ENCODE results near the gene PLOD2.

PLOD2 gene

DNA sequence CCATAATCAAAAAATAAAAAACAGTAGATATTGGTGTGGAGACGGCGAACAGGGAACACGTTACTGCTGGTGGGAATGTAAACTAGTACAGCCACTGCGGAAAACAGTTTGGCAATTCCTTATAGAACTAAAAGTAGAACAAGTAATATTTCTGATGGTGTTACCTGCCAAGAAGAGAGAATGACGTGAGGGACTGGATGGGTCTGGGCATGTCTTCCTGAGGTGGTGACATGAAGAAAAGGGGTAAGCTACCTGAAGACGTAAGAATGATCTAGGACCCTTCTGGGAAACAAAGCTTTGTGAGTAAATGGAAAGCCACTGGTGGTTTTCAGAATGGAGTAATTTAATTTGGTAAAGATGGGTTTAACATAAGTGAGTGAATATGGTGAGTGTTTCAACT is 19.4 kb upstream of the PLOD2 start:
- Mint-ChIP-seq H3K4me3 (no peak overlapping the region), H3K4me1 (ENCODE audit: low read depth) (no peaks in the 10 kb centered on the region), H3K36me3 (ENCODE audit: low read depth) (no peaks in the 10 kb centered on the region), H3K27ac (no peak overlapping the region), H3K27me3 (peaks cover 2% of the 10 kb centered on the region), H3K9me3 (no peaks in the 10 kb centered on the region)
- intact Hi-C loops (cut with micrococcal nuclease) = no loop called here

DNA sequence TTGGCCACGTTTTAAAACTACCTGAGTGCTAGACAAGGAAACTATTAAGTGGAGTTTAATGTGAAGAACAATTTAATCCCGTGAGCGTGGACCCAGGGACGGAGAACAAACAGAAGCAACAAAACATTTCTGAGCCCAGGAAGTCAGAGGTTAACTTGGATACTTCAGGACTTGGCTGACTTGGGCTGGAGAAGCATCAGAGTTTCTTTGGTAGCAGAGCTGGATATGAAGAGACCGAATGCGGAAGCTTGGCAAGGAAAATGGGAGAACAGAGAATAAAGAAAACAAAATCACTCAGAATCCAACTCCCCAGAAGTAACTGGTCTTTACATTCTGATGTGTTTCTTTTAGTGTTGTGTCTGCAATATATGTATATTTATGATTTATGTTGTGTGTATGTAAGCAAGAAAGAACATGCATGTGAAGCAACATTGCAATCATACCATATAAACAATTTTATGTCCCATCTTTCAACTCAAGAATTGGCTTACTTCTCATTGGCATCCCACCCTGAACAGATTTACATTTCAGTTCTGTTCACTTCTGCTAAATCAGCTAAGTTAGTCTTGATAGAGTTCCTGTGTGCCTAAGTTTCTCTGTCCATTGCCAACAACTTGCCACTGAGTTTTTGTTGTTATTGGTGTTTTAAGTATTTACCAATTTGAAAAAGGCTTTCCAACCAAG is 17.2 kb upstream of the PLOD2 start:
- Mint-ChIP-seq H3K36me3 (ENCODE audit: low read depth) (no peaks in the 10 kb centered on the region), H3K27ac (no peak overlapping the region), H3K4me3 (no peak overlapping the region), H3K4me1 (ENCODE audit: low read depth) (no peaks in the 10 kb centered on the region), H3K27me3 (peaks cover 2% of the 10 kb centered on the region), H3K9me3 (no peaks in the 10 kb centered on the region)
- intact Hi-C loops (cut with micrococcal nuclease) = no loop called here

DNA sequence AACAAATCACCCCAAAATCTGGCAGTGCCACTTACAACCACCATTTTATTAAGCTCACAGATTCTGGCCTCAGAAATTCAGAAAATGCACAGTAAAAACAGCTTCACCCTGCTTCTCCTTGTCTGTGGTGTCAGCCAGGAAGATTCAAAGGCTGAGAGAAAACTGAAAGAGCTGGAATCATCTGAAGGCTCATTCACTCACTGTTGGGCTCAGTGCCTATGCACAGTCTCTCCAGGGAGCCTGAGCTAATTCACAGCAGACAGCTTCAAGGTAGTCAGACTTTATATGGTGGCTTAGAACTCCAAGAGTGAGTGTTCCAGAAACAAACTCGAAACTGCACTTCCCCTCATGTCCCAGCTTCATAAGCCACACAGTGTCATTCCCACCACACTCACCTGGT is 16.5 kb upstream of the PLOD2 start:
- H3K27me3 Mint-ChIP-seq = peaks cover 2% of the 10 kb centered on the region
- no peaks in the 10 kb centered on the region for H3K36me3 Mint-ChIP-seq (ENCODE audit: low read depth)
- H3K4me3 Mint-ChIP-seq = no peak overlapping the region
- no peaks in the 10 kb centered on the region for H3K9me3 Mint-ChIP-seq
- no peaks in the 10 kb centered on the region for H3K4me1 Mint-ChIP-seq (ENCODE audit: low read depth)
- intact Hi-C loops (cut with micrococcal nuclease) = no loop called here
- no peak overlapping the region for H3K27ac Mint-ChIP-seq

DNA sequence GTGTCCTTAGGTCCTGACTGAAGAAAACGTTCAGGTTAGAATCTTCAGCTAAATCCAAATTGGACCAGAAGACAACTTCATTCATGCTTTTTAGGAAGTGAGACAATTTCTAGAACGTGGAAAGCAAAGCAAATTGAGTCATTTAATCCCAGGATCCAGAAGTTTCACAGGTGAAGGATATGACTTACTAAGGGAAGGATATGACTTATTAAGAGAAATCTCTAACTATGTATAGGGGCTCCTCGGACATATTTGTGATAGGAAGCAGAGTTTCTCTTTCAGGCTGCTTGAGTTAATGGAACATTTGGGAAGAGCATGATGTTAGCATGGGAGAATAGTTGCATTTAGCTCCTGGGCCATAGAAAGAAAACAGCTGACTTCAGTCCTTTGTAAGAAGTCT is 16.1 kb upstream of the PLOD2 start:
- peaks cover 2% of the 10 kb centered on the region for H3K27me3 Mint-ChIP-seq
- no peaks in the 10 kb centered on the region for H3K36me3 Mint-ChIP-seq (ENCODE audit: low read depth)
- intact Hi-C loops (cut with micrococcal nuclease) = no loop called here
- no peak overlapping the region for H3K27ac Mint-ChIP-seq
- H3K4me3 Mint-ChIP-seq = no peak overlapping the region
- no peaks in the 10 kb centered on the region for H3K4me1 Mint-ChIP-seq (ENCODE audit: low read depth)
- H3K9me3 Mint-ChIP-seq = no peaks in the 10 kb centered on the region

DNA sequence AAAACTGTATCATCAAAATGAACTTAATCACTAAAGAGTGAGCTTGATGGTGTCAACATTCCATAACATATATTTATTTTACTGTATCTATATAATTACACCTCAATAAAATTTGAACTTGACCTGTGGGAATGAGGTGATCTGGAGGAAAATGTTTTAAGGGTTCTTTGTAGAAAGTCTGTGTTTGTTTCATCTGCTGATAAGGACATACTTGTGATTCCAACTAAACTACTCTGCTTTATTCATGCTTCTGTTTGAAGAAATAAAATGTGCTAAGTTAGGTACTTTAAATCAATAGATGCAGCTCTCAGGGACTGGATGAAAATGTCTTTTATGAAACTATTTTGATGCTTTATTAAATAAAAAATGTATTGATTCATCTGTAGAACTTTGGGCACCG is 11.6 kb upstream of the PLOD2 start:
- no peak overlapping the region for H3K27ac Mint-ChIP-seq
- H3K4me1 Mint-ChIP-seq (ENCODE audit: low read depth) = no peaks in the 10 kb centered on the region
- H3K27me3 Mint-ChIP-seq = no peaks in the 10 kb centered on the region
- no peaks in the 10 kb centered on the region for H3K36me3 Mint-ChIP-seq (ENCODE audit: low read depth)
- H3K4me3 Mint-ChIP-seq = no peak overlapping the region
- intact Hi-C loops (cut with micrococcal nuclease) = no loop called here
- H3K9me3 Mint-ChIP-seq = no peaks in the 10 kb centered on the region

DNA sequence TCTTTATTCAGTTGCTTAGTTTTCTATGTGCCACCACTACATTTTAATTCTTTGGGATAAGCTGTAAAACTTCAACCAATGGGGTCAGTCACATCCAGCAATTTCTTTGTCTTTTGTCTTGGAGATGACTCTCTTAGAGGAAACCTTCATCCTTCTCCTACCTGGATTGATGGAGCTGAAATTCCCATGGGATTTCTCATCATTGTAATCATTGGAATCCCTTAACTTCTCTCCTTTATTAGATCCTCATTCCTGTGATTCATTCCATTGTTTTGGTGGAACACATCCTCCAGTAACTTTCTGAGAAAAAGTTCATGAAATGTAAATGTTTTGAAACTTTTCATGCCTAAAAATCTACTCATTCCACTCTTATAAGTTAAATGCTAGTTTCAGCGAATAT is 9.6 kb upstream of the PLOD2 start:
- Mint-ChIP-seq H3K27ac (no peak overlapping the region), H3K27me3 (peaks cover under 1% of the 10 kb centered on the region), H3K4me3 (no peak overlapping the region), H3K9me3 (no peaks in the 10 kb centered on the region), H3K36me3 (ENCODE audit: low read depth) (no peaks in the 10 kb centered on the region), H3K4me1 (ENCODE audit: low read depth) (no peaks in the 10 kb centered on the region)
- intact Hi-C loops (cut with micrococcal nuclease) = no loop called here

DNA sequence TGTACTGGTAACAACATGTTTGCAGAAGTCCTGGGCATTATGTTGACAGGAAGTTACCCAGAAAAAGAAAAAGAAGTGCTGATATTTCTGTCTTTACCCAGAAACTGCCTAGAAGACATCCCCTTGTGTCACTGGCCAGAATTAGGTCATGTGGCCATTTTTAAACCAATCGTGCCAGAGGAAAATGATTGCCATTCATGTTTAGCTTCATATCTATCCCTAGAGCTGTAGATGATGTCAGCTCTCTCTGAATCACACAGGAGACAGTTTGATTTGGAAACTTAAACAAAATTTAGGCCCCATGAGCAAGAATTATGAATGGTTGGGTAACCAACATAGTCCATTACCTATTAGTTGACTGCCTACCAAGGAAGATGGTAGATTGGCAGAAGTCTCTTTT is 8.9 kb upstream of the PLOD2 start:
- no peaks in the 10 kb centered on the region for H3K4me1 Mint-ChIP-seq (ENCODE audit: low read depth)
- H3K27ac Mint-ChIP-seq = no peak overlapping the region

DNA sequence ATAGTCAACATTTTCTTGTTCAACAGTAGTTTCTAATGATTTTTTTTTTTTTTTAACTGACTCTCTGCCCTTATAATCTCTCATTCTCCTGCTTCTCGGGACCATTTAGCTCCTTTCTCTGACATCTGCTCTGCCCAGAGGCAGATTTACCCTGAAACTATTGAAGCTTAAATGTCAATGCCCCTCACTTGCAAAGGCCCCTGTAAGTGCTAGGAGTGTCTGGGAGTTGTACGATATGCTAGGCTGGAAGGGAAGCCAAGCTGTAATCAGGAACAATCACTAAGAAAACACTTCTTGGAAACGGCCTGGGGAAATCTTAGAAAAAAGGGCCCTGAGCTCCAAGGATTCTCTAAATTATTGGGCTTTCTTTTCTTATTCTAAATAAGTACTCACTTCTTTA is 5.8 kb upstream of the PLOD2 start:
- Mint-ChIP-seq H3K4me1 (ENCODE audit: low read depth) (no peaks in the 10 kb centered on the region), H3K27me3 (peaks cover 26% of the 10 kb centered on the region), H3K9me3 (no peaks in the 10 kb centered on the region), H3K36me3 (ENCODE audit: low read depth) (no peaks in the 10 kb centered on the region), H3K4me3 (no peak overlapping the region), H3K27ac (no peak overlapping the region)
- intact Hi-C loops (cut with micrococcal nuclease) = no loop called here

More for the DNA sequence above, 8.9 kb upstream of the PLOD2 start:
- H3K27me3 Mint-ChIP-seq = peaks cover 4% of the 10 kb centered on the region
- no peaks in the 10 kb centered on the region for H3K9me3 Mint-ChIP-seq
- H3K4me3 Mint-ChIP-seq = no peak overlapping the region
- no peaks in the 10 kb centered on the region for H3K36me3 Mint-ChIP-seq (ENCODE audit: low read depth)
- intact Hi-C loops (cut with micrococcal nuclease) = no loop called here

DNA sequence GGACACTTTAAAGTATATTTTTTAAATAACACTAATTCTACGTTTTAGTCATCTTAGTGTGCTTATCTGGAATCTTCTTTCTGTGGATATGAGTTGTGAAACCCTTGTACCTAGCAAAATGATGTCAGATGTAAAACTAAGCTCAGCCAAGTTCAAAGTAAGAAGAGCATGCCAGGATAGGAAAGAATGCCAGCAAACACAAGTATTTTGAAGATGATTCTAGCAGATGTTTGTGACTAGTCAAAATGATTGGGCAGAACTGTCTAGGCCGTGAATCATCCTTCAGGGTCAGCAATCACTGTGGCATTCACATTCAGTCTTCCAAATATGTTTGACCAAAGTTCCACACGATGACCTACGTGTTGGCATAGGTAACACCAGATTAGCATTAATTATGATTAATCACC is 5.4 kb upstream of the PLOD2 start:
- no peak overlapping the region for H3K27ac Mint-ChIP-seq
- no peaks in the 10 kb centered on the region for H3K4me1 Mint-ChIP-seq (ENCODE audit: low read depth)
- peaks cover 30% of the 10 kb centered on the region for H3K27me3 Mint-ChIP-seq
- intact Hi-C loops (cut with micrococcal nuclease) = no loop called here
- no peak overlapping the region for H3K4me3 Mint-ChIP-seq
- no peaks in the 10 kb centered on the region for H3K36me3 Mint-ChIP-seq (ENCODE audit: low read depth)
- no peaks in the 10 kb centered on the region for H3K9me3 Mint-ChIP-seq

DNA sequence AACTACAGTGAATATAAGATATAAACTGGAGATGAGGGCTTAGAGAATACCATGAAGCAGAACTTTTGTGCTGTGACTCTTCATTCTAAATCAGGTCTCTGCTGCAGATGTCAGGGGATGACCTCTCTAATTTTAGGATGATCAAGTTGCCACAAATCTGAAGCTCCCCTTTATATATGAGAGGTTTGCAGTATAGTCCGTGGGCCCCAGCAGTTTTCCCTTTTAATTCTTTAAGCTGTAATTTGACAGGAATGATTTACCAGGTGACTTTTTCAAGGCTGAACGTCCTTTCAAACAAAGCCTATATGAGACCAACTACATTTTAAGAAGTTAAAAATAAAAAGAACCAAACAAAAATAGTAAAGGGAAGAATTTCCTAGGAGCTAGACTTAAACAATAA is 4.9 kb upstream of the PLOD2 start:
- H3K9me3 Mint-ChIP-seq = no peaks in the 10 kb centered on the region
- no peaks in the 10 kb centered on the region for H3K4me1 Mint-ChIP-seq (ENCODE audit: low read depth)
- no peak overlapping the region for H3K27ac Mint-ChIP-seq
- H3K4me3 Mint-ChIP-seq = no peak overlapping the region
- intact Hi-C loops (cut with micrococcal nuclease) = no loop called here
- H3K27me3 Mint-ChIP-seq = peaks cover 34% of the 10 kb centered on the region
- H3K36me3 Mint-ChIP-seq (ENCODE audit: low read depth) = no peaks in the 10 kb centered on the region

DNA sequence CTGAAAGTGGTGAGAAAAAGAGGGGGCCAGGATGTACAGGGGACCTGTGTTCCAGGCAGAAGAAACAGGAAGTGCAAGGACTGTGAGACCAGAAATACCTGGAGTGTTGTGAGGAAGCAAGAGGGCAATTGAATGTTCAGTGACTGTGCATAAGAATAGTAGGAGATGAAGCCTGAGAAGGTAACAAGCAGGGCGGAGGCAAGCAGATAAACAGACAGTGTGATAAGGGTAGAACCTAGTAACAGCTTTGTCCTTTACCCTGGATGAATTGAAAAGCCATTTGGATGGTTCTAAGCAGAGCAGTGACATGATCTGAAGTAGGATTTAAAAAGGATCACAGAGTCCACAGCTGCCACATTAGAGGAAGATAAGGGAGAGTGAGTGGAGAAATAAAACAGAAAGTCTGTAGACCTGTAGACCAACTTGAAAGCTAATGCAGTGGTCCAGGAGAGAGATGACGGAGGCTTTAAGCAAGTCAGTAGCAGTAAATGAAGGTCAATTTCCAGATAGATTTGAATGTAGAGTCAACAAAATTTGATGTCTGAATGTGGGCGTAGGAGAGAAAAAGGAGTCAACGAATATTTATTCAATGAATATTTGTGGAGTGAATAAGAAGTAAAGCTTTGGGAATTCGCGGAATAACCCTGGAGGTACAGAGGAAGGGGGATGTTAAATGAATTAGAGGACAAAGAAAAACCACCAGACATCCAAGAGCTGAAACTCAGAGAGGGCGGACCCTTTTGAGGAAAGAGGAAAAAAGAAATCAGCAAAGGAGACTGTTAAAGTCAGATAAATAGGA is 4.2 kb upstream of the PLOD2 start:
- Mint-ChIP-seq H3K27me3 (peaks cover 39% of the 10 kb centered on the region), H3K4me1 (ENCODE audit: low read depth) (peaks cover 4% of the 10 kb centered on the region), H3K4me3 (no peak overlapping the region), H3K36me3 (ENCODE audit: low read depth) (no peaks in the 10 kb centered on the region), H3K27ac (no peak overlapping the region), H3K9me3 (no peaks in the 10 kb centered on the region)
- intact Hi-C loops (cut with micrococcal nuclease) = no loop called here

DNA sequence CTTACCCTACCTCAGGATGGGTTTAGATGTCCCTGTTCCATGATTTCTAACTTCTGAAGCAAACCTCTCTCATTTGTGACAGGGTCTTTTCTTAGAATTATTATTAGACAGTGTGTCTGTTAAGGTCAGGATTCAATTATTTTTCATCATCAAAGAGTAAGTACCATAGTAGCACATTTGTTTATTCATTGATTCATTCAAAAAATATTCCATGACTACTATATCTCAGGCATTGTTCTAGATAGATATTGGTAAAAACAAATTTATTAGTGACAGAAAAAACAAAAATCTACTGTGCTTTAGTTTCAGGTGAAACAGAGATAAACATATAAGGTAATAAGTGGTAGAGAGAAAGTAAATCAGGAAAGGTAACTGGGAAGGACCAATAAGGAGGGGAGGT is 3.5 kb upstream of the PLOD2 start:
- no peak overlapping the region for H3K27ac Mint-ChIP-seq
- H3K4me1 Mint-ChIP-seq (ENCODE audit: low read depth) = peaks cover 7% of the 10 kb centered on the region
- H3K9me3 Mint-ChIP-seq = no peaks in the 10 kb centered on the region
- intact Hi-C loops (cut with micrococcal nuclease) = no loop called here
- no peaks in the 10 kb centered on the region for H3K36me3 Mint-ChIP-seq (ENCODE audit: low read depth)
- H3K4me3 Mint-ChIP-seq = no peak overlapping the region
- H3K27me3 Mint-ChIP-seq = peaks cover 46% of the 10 kb centered on the region

DNA sequence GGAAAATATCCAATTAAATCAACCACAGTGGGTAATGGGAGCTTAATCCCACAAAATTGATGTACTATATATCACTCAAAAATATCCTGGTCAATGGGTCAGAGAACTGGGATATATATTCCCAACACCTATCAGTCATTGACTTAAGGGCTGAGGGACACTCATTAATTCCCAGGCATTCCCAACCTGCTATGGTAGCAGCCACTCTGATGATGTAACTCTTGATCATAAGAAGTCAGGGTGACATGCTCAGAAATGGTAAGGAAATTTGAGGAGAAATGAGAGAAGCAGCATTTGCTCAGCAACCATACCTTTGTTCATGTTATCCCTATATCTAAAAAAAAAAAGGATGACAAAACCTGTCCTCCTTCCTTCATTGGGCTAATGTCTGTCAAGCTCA is 3.1 kb upstream of the PLOD2 start:
- Mint-ChIP-seq H3K27me3 (peaks cover 48% of the 10 kb centered on the region), H3K36me3 (ENCODE audit: low read depth) (no peaks in the 10 kb centered on the region), H3K27ac (no peak overlapping the region), H3K4me3 (no peak overlapping the region), H3K4me1 (ENCODE audit: low read depth) (peaks cover 7% of the 10 kb centered on the region), H3K9me3 (no peaks in the 10 kb centered on the region)
- intact Hi-C loops (cut with micrococcal nuclease) = no loop called here

DNA sequence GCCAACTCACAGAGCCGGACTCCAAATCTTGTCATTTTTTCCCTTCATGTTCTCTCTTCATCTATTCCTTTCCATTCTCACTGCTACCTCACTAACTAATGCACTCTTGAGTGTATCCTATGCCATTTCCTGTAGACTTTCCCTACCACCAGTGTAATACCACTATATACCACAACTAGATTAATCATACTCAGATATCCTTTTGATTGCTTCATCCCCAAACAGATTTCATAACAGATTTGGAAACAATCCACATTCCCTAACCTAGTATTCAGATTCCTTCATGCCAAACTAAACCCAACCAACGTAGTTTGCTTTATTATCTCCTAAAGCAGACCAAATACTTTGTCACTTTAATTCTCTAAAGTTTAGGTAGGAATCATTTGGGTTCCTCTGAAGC is 2.6 kb upstream of the PLOD2 start:
- no peaks in the 10 kb centered on the region for H3K9me3 Mint-ChIP-seq
- no peak overlapping the region for H3K4me3 Mint-ChIP-seq
- intact Hi-C loops (cut with micrococcal nuclease) = no loop called here
- no peaks in the 10 kb centered on the region for H3K36me3 Mint-ChIP-seq (ENCODE audit: low read depth)
- peaks cover 50% of the 10 kb centered on the region for H3K27me3 Mint-ChIP-seq
- H3K4me1 Mint-ChIP-seq (ENCODE audit: low read depth) = peaks cover 7% of the 10 kb centered on the region
- H3K27ac Mint-ChIP-seq = no peak overlapping the region

DNA sequence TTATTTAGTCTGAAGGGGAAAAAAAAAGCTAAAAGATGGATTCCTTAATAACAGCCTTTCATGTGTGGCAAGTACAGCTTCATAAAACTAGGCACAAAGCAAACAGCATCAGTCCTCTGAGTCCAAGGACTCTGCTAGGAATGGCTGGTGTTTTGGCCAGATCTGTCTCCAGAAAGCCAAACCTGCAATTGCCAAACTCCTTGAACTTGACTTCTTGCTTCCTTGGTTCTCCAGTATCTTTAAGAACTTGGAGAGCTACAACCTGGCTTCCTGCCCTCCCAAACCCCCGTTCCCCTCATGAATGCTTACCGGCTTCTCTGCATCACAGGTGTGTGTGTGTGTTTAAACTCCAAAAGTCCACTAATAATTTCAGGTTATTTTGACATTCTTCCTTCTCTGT is 1.6 kb upstream of the PLOD2 start:
- peaks cover 7% of the 10 kb centered on the region for H3K4me1 Mint-ChIP-seq (ENCODE audit: low read depth)

More for the DNA sequence above, 1.6 kb upstream of the PLOD2 start:
- intact Hi-C loops (cut with micrococcal nuclease) = no loop called here
- H3K36me3 Mint-ChIP-seq (ENCODE audit: low read depth) = no peaks in the 10 kb centered on the region
- no peaks in the 10 kb centered on the region for H3K9me3 Mint-ChIP-seq
- peaks cover 50% of the 10 kb centered on the region for H3K27me3 Mint-ChIP-seq
- no peak overlapping the region for H3K27ac Mint-ChIP-seq
- no peak overlapping the region for H3K4me3 Mint-ChIP-seq
